Pulmonary artery endothelial cell (primary cell): ENCODE measurements around the gene PRADC1. TPM values are rescaled to one million over a fixed set of nuclear protein-coding genes. Genes with fewer than 3 reads are reported as not detected.
A peak's percentile ranks its signal among the peaks of the same experiment; 100 is the strongest.

ENCODE experiments used
- DNase-seq: peaks from one replicate; pipeline ENCODE4 v3.0.0-alpha.2; 2011; ENCODE audit warnings: low read depth, low spot score
- total RNA-seq: library from RNA; depleted of rRNA; stranded (reverse); fragments of >200 nt; gene quantifications from 2 replicates; pipeline ENCODE4 v1.2.3, GENCODE V29; 2014

Gene PRADC1
- total RNA-seq, 1 donor from 2014 or later: 19.7 TPM

GRCh38 chr2:73259276-73259675, 26.2 kb upstream of the PRADC1 start:
- no peak for DNase-seq

DNA sequence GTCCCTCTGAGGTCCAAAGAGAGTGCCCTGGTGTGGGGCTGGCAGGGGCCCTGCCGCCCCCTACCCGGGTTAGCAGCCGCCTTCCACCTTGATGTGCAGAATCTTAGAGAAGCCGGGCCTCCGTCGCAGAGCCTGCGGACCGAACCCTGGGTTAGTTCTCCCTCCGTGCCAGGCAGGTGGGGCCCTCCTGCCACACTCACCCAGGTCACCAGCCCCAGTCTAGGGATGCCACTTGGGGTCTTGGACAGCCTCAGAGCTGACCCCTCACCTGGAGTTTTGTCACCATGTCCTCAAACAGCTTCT, 25.8 kb upstream of the PRADC1 start:
- no peak for DNase-seq

- no peak for DNase-seq
Observed at GRCh38 chr2:73258186-73258912, 25.3 kb upstream of the PRADC1 start.

- no peak for DNase-seq
Observed at GRCh38 chr2:73257425-73258125, 24.5 kb upstream of the PRADC1 start.

- no peak for DNase-seq
Observed at GRCh38 chr2:73257021-73257420, 24.0 kb upstream of the PRADC1 start.

DNA sequence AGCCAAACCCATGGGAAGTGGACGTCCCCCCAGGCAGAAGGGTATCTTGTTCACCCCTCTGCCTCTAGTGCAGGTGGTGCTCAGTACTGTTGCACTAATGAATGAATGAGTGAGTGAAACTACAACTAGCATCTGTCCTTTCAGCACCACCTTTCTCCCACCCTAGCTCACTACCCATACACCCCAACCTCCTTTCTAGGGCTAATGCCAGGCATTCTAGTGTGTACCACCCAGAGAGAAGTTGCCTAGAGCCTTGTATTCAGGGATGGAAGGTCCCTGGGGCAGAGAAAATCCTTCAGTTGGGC, 23.5 kb upstream of the PRADC1 start:
- no peak for DNase-seq

- no peak for DNase-seq
Observed at GRCh38 chr2:73255907-73256617, 23.0 kb upstream of the PRADC1 start.

DNA sequence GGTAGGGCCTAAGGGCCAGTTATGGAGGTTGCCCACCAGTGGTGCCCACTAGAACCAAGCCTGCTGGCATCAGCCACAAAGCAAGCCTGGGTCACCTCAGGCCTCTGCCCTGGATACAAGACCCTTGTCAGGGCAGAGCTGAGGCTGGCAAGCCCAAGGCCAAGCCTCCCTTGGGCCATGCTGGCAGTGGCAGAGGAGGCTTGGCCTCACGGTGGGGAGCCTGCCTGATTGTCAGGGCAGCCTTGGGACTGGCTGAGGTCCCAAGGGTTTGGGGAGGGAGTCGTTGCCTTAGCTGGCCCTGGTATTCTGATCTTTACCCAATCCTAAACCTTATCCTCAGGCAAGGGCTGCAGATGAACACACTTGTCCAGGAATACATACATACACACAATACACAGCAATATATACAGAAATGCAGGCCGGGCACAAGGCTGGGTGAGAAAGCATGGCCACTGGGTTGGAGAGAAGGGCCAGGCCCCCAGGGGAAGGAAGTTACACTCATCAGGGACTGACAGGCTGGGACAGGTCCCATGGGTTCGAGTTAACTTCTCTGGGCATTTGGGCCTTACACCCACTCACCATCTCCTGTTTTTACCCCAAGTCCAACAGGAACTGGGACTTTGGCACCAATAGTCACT, 22.1 kb upstream of the PRADC1 start:
- DNase-seq: no peak

DNA sequence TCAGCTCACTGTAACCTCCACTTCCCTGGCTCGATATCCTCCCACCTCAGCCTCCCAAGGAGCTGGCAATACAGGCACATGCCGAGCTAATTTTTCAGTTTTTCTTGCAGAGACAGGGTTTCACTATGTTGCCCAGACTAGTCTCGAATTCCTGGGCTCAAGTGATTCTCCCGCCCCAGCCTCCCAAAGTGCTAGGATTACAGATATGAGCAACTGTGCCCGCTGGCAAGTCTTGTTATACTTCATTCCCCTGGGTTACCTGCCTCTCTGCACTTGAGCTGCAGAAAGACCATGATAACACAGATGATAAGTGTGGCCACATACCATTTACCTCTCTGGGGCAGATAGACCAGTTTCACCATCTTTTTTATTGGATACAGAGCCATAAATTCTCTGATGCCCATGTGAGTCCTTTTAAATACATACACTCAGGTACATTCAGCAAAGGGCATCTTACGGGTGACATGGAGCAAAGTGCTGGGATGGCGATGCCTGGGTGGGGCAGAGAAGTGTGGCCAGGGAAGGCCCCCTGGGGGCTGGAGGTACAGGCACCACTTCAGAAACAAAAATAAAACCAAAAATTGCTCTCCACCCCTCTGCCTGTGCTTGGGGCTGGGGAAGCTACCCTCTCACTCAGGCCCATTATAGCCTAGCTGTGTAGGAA, 21.4 kb upstream of the PRADC1 start:
- DNase-seq: no peak

DNA sequence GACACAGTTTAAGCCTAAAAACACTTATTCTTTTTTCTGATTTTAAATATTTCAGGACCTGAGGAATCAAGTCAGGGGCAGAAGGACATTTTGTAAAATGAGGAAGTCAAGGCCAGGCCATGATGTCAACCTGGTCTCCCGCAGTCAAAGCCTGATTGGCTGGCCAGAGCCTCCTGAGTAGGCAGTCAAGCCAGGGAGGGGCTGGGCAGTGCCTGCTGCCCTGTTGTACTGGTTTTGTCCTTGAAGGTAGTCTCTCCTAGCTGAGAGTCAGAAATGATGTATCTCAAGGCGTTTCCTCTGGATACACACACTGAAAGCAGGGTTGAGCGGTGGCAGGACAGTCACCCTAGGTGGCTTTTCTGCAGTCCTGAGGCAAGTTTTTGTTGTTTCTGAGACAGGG, 20.9 kb upstream of the PRADC1 start:
- DNase-seq: no peak

- no peak for DNase-seq
Observed at GRCh38 chr2:73253400-73253799, 20.4 kb upstream of the PRADC1 start.

DNA sequence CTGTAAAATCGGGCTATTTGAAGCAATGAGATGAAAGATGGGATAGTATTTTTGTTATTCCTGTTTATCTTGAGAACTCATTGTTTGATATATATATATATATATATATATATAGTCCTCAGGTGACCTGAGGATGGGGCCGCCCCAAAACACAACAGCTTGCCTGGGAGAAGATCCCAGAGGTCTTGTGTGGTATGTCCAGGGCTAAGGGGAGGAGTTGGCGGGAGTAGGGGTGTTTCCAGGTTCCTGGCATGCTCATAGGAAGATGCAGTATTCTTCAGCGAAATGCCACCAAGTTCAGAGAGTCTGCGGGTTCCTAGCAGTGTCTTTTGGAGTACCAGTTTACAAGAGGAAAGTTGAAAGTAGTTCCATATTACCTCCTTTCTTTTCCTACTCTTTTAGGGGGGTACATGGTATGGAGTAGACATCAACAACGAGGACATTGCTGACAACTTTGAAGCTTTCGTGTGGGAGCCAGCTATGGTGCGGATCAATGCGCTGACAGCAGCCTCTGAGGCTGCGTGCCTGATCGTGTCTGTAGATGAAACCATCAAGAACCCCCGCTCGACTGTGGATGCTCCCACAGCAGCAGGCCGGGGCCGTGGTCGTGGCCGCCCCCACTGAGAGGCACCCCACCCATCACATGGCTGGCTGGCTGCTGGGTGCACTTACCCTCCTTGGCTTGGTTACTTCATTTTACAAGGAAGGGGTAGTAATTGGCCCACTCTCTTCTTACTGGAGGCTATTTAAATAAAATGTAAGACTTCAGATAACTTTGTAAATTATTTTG, 19.4 kb upstream of the PRADC1 start:
- DNase-seq: no peak

- DNase-seq: no peak
Observed at GRCh38 chr2:73250872-73251846, 18.1 kb upstream of the PRADC1 start.

- no peak for DNase-seq
Observed at GRCh38 chr2:73249636-73250035, 16.6 kb upstream of the PRADC1 start.

DNA sequence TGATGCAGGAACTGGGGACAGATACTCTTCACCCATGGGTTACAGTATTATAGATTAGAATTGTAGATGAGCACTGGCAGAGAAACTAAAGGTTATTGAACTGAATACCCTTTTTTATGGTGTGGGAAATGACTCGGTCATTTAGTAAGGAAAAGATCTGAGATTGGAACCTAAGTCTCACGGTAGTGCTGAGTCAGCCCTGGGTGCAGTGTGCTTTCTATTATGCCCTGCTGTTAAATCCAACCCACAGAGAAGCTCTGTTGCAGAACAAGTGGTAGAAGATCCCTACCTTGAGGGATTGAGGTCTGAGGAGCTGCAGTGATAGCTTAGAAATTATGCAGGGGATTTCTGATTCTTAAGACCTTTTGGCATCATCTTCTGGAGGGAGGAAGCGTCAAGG, 13.8 kb upstream of the PRADC1 start:
- no peak for DNase-seq

- no peak for DNase-seq
Observed at GRCh38 chr2:73244580-73244979, 11.5 kb upstream of the PRADC1 start.

GRCh38 chr2:73243884-73244570, 11.0 kb upstream of the PRADC1 start:
- DNase-seq: peak; percentile 40

GRCh38 chr2:73239776-73240175, 6.7 kb upstream of the PRADC1 start:
- peak; percentile 71 for DNase-seq

DNA sequence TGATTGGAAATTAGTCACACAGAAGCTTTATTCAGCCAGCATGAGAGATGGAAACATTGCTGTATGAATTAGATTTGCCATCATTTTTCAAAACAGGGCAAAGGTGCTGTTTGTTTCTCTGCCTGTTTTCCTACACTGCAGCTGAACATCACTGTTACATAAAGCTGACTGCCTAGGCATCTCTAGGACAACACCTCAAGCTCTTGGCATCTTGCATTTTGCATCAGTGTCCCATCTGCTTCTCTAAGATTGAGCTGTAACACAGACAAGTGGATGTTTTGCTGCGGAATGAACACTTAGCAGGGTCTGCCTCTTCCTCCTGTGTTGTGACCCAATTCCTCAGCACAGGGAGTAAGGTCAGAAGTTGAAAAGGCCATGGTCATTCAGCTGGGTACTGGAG, 5.9 kb upstream of the PRADC1 start:
- no peak for DNase-seq
